ENCODE measurements around the gene CLTA. TPM values are rescaled to one million over a fixed set of nuclear protein-coding genes. Genes with fewer than 3 reads are reported as not detected.
"Not testable (repeated sequence)": the region's sequence is repeated elsewhere in the genome, so short reads cannot be mapped to it uniquely, and the experiment has no call there.

The CLTA gene
- total RNA-seq, 1 experiment from 2014 or later: 760 TPM

DNA sequence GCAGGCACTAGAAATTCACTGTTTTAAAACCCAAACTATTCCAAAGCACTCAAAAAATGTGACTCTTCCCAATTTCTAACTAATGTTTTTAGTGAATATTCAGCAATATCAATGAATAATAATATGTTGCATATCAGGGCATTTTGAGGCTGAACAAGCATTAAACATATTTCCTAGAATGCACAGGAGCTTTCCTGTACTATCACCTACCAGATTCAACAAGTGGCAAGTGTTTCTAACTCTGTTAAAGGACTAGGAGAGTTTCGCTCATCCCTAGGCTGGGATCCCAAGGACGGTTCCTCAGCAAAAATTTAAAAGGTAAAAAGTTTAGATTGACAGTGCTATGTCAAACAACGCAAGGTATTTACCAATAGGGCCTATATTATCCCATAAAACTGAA lies 46.5 kb downstream of the CLTA start:
- no peak overlapping the region for H3K4me3 ChIP-seq (ENCODE audit: low read depth in 2 of 2, low read length in 2 of 2)
- ChIA-PET POLR2A (interaction anchor here (0.7 kb wide), 1 partner anchor 47 kb away, joined by 5 read pairs; no protein-coding TSS in a partner anchor), CTCF (interaction anchor here (0.6 kb wide), 1 partner anchor 481 kb away, joined by 3 read pairs; no protein-coding TSS in a partner anchor)
- BruUV-seq (replicated peaks): no TSS peak
- H3K27ac ChIP-seq (ENCODE audit: low read length): no peak overlapping the region
- DNase-seq (ENCODE audit: low read depth, low spot score): no peak
- in situ Hi-C loops (cut with HindIII; ENCODE audit: low pct_unique_long_range_greater_than_20kb, low sequenced_read_pairs): no loop called here
- H3K36me3 ChIP-seq (ENCODE audit: control insufficient read depth, insufficient read depth, low read length): peaks cover 23% of the 10 kb centered on the region
- no peaks in the 10 kb centered on the region for H3K4me1 ChIP-seq (ENCODE audit: control insufficient read depth, insufficient read depth, low read length)
- no peak for ATAC-seq
- intact Hi-C loops (cut with micrococcal nuclease; ENCODE audit: unreplicated experiment): no loop called here
- TF ChIP-seq, protein P1, sequence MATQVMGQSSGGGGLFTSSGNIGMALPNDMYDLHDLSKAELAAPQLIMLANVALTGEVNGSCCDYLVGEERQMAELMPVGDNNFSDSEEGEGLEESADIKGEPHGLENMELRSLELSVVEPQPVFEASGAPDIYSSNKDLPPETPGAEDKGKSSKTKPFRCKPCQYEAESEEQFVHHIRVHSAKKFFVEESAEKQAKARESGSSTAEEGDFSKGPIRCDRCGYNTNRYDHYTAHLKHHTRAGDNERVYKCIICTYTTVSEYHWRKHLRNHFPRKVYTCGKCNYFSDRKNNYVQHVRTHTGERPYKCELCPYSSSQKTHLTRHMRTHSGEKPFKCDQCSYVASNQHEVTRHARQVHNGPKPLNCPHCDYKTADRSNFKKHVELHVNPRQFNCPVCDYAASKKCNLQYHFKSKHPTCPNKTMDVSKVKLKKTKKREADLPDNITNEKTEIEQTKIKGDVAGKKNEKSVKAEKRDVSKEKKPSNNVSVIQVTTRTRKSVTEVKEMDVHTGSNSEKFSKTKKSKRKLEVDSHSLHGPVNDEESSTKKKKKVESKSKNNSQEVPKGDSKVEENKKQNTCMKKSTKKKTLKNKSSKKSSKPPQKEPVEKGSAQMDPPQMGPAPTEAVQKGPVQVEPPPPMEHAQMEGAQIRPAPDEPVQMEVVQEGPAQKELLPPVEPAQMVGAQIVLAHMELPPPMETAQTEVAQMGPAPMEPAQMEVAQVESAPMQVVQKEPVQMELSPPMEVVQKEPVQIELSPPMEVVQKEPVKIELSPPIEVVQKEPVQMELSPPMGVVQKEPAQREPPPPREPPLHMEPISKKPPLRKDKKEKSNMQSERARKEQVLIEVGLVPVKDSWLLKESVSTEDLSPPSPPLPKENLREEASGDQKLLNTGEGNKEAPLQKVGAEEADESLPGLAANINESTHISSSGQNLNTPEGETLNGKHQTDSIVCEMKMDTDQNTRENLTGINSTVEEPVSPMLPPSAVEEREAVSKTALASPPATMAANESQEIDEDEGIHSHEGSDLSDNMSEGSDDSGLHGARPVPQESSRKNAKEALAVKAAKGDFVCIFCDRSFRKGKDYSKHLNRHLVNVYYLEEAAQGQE (IDR thresholded peaks at IDR 0.05; ENCODE audit: insufficient read depth in 1 of 2, low read depth in 2 of 2, low read length in 1 of 2): no peak
- TF ChIP-seq SIN3A (IDR thresholded peaks at IDR 0.05; ENCODE audit: borderline replicate concordance, insufficient read depth, low read depth, low read length) (no peak), POLR2AphosphoS5 (IDR thresholded peaks at IDR 0.05; ENCODE audit: low read depth, low read length) (no peak), TCF7L2 (IDR thresholded peaks at IDR 0.05; ENCODE audit: low read depth, low read length) (no peak)
- TF ChIP-seq, protein P2, sequence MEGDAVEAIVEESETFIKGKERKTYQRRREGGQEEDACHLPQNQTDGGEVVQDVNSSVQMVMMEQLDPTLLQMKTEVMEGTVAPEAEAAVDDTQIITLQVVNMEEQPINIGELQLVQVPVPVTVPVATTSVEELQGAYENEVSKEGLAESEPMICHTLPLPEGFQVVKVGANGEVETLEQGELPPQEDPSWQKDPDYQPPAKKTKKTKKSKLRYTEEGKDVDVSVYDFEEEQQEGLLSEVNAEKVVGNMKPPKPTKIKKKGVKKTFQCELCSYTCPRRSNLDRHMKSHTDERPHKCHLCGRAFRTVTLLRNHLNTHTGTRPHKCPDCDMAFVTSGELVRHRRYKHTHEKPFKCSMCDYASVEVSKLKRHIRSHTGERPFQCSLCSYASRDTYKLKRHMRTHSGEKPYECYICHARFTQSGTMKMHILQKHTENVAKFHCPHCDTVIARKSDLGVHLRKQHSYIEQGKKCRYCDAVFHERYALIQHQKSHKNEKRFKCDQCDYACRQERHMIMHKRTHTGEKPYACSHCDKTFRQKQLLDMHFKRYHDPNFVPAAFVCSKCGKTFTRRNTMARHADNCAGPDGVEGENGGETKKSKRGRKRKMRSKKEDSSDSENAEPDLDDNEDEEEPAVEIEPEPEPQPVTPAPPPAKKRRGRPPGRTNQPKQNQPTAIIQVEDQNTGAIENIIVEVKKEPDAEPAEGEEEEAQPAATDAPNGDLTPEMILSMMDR (IDR thresholded peaks at IDR 0.05): no peak
- no peaks in the 10 kb centered on the region for H3K27me3 ChIP-seq (ENCODE audit: control insufficient read depth, insufficient read depth, low read length)
- H3K9me3 ChIP-seq (ENCODE audit: control insufficient read depth, insufficient read depth, low read depth, low read length): no peaks in the 10 kb centered on the region

DNA sequence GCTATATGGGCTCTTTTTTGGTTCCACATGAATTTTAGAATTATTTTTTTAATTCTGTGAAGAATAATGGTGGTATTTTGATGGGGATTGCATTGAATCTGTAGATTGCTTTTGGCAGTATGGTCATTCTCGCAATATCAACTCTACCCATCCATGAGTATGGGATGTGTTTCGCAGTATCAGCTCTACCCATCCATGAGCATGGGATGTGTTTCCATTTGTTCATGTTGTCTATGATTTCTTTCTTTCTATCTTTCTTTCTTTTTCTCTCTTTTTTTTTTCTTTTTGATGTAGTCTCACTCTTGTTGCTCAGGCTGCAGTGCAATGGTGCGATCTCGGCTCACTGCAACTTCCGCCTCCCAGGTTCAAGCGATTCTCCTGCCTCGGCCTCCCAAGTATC lies 48.5 kb downstream of the CLTA start:
- POLR2A ChIA-PET; H3K9me3 ChIP-seq (ENCODE audit: control insufficient read depth, insufficient read depth, low read depth, low read length); BruUV-seq (replicated peaks); intact Hi-C loops (cut with micrococcal nuclease; ENCODE audit: unreplicated experiment); CTCF ChIA-PET; ATAC-seq; H3K4me1 ChIP-seq (ENCODE audit: control insufficient read depth, insufficient read depth, low read length); H3K27ac ChIP-seq (ENCODE audit: low read length); DNase-seq (ENCODE audit: low read depth, low spot score); in situ Hi-C loops (cut with HindIII; ENCODE audit: low pct_unique_long_range_greater_than_20kb, low sequenced_read_pairs); H3K4me3 ChIP-seq (ENCODE audit: low read depth in 2 of 2, low read length in 2 of 2); H3K27me3 ChIP-seq (ENCODE audit: control insufficient read depth, insufficient read depth, low read length): not testable (repeated sequence)
- peaks cover 18% of the 10 kb centered on the region for H3K36me3 ChIP-seq (ENCODE audit: control insufficient read depth, insufficient read depth, low read length)

DNA sequence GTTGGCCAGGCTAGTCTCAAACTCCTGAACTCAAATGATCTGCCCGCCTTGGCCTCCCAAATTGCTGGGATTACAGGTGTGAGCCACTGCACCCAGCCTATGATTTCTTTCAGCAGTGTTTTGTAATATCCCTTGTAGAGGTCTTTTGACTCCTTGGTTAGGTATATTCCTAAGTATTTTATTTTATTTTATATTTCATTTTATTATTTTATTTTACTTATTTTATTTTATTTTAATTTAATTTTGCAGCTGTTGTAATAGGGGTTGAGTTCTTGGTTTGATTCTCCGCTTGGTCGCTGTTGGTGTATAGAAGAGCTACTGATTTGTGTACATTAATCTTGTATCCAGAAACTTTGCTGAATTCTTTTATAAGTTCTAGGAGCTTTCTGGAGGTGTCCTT lies 49.0 kb downstream of the CLTA start:
- H3K36me3 ChIP-seq (ENCODE audit: control insufficient read depth, insufficient read depth, low read length): peaks cover 19% of the 10 kb centered on the region

More for the DNA sequence above, 49.0 kb downstream of the CLTA start:
- H3K4me3 ChIP-seq (ENCODE audit: low read depth in 2 of 2, low read length in 2 of 2); H3K27me3 ChIP-seq (ENCODE audit: control insufficient read depth, insufficient read depth, low read length); in situ Hi-C loops (cut with HindIII; ENCODE audit: low pct_unique_long_range_greater_than_20kb, low sequenced_read_pairs); DNase-seq (ENCODE audit: low read depth, low spot score); H3K9me3 ChIP-seq (ENCODE audit: control insufficient read depth, insufficient read depth, low read depth, low read length); ATAC-seq; H3K4me1 ChIP-seq (ENCODE audit: control insufficient read depth, insufficient read depth, low read length); intact Hi-C loops (cut with micrococcal nuclease; ENCODE audit: unreplicated experiment); H3K27ac ChIP-seq (ENCODE audit: low read length); CTCF ChIA-PET; POLR2A ChIA-PET; BruUV-seq (replicated peaks): not testable (repeated sequence)
